Measurements from ENCODE around the gene MBIP.

MBIP gene

GRCh38 chr14:36306836-36307235, 13.6 kb downstream of the MBIP start:
- H3K27ac ChIP-seq: no peak overlapping the region
- TF ChIP-seq CTCF (conservative IDR thresholded peaks at IDR 0.05): no peak

DNA sequence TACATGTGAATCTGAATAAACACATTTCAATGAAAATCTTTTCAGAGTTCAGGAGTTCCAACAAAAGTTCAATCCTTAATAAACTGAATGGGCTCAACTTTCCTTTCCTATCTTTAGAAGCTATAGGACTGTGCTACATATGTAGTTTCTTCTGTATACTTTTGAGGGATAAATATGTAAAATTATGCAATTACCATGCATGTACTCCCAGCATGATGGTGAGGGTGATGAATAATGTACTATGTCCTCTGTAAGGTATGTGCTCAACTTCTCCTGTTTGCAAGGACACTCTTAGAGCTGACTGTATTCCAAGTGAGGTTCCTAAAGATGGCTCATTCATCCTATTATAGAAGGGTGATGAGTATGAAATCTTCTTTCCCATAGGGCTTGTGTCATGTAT, 15.5 kb downstream of the MBIP start:
- no peak for TF ChIP-seq CTCF (conservative IDR thresholded peaks at IDR 0.05)
- H3K27ac ChIP-seq: no peak overlapping the region

DNA sequence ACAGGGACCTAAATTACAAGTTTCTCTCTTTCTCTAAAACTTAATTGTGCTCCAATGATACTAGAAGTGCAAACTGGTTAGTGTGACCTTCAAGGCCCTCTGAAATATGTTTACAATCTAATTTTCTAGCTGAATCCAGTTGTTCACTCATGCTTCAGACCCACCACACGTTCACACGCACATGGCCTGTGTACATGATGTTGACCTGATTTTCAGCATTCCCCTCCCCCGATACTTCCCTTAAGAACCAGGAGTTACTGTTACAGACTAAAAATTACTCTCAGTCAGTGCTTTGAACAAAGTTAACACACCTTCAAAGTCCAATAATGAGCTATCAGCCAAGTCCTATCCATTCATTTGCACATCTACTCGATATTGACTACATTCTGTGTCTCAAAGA, 16.5 kb downstream of the MBIP start:
- H3K27ac ChIP-seq: peak overlapping the region; percentile 40
- TF ChIP-seq CTCF (conservative IDR thresholded peaks at IDR 0.05): no peak

DNA sequence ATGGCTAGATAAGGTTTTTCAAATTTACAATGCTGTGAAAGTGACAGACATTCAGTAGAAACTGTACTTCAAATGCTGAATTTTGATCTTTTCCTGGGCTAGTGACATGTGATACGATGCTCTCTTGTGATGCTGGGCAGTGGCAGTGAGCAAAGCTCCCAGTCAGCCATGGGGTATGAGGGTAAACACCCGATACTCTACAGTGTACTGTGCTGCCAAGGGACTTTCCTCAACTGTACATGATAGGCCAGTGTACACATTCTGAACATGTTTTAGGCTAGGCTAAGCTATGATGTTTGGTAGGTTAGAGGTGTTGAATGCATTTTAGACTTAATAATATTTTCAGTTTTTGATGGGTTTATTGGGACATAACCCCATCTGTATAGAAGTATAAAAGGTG, 17.6 kb downstream of the MBIP start:
- no peak for TF ChIP-seq CTCF (conservative IDR thresholded peaks at IDR 0.05)
- H3K27ac ChIP-seq: peak overlapping the region; percentile 40

- no peak for TF ChIP-seq CTCF (conservative IDR thresholded peaks at IDR 0.05)
- H3K27ac ChIP-seq: no peak overlapping the region
Observed at GRCh38 chr14:36301159-36301558, 19.3 kb downstream of the MBIP start.

GRCh38 chr14:36300337-36300736, 20.1 kb downstream of the MBIP start:
- TF ChIP-seq CTCF (conservative IDR thresholded peaks at IDR 0.05): no peak
- no peak overlapping the region for H3K27ac ChIP-seq

- no peak for TF ChIP-seq CTCF (conservative IDR thresholded peaks at IDR 0.05)
- no peak overlapping the region for H3K27ac ChIP-seq
Observed at GRCh38 chr14:36295642-36296627, 24.5 kb downstream of the MBIP start.
